ENCODE results near the gene CCDC15. TPM values are rescaled to one million over a fixed set of nuclear protein-coding genes. Genes with fewer than 3 reads are reported as not detected.
A peak's percentile ranks its signal among the peaks of the same experiment; 100 is the strongest.

Gene CCDC15
- total RNA-seq, 2 experiments from 2014 or later, result 5.6 to 9.4 TPM

DNA sequence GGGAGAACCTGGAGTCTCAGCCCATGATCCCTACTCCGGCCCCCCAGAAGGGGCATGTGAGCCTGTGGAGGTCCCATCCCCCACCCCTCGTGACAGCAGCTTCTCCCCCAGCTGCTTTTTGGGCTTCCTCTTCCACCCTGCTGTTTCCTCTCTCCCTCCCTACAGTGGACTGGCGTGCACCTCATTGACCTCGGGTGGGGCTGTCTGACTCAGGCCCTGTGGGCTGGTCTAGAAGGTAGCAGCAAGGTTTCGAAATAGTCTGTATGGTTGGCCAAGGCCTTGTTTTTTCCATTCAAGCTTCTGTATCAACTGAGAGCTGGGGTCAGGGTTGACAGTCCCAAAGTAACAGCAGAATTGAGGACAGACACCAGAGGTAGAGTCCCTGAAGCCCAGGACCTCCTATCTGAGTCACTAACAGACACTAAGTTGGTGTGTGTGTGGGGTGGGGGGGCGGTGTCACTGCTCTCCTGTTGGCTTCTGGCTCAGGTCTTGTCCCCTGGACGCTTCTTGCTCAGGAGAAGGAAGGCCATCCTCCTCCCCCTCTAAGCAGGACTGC is 116.8 kb downstream of the CCDC15 start:
- H3K27ac Mint-ChIP-seq, result peak overlapping the region; percentile 66
- CTCF ChIA-PET, result interaction anchor here (0.8 kb wide), 1 partner anchor 195 kb away, joined by 4 read pairs; no protein-coding TSS in a partner anchor
- peaks cover 12% of the 10 kb centered on the region for H3K27me3 Mint-ChIP-seq
- DNase-seq (peak; percentile 68), ATAC-seq (peak; percentile 87)
- no peaks in the 10 kb centered on the region for H3K36me3 Mint-ChIP-seq
- no peaks in the 10 kb centered on the region for H3K9me3 Mint-ChIP-seq (ENCODE audit: low read depth)
- no peak overlapping the region for H3K4me3 Mint-ChIP-seq
- H3K4me1 Mint-ChIP-seq, result peaks cover 22% of the 10 kb centered on the region

GRCh38 chr11:125071435-125071834 is 117.4 kb downstream of the CCDC15 start:
- Mint-ChIP-seq H3K9me3 (ENCODE audit: low read depth) (no peaks in the 10 kb centered on the region), H3K27ac (peak overlapping the region; percentile 65), H3K27me3 (peaks cover 7% of the 10 kb centered on the region), H3K36me3 (no peaks in the 10 kb centered on the region), H3K4me1 (peaks cover 22% of the 10 kb centered on the region), H3K4me3 (no peak overlapping the region)
- CTCF ChIA-PET, result interaction anchor here (0.8 kb wide), 1 partner anchor 195 kb away, joined by 4 read pairs; no protein-coding TSS in a partner anchor
- DNase-seq (no peak), ATAC-seq (no peak)

- Mint-ChIP-seq H3K36me3 (no peaks in the 10 kb centered on the region), H3K9me3 (ENCODE audit: low read depth) (no peaks in the 10 kb centered on the region), H3K27me3 (peaks cover 7% of the 10 kb centered on the region), H3K4me1 (peaks cover 22% of the 10 kb centered on the region), H3K27ac (no peak overlapping the region), H3K4me3 (no peak overlapping the region)
- CTCF ChIA-PET, result no interaction called here
- ATAC-seq (no peak), DNase-seq (no peak)
These were observed 117.8 kb downstream of the CCDC15 start for GRCh38 chr11:125071846-125072217.

DNA sequence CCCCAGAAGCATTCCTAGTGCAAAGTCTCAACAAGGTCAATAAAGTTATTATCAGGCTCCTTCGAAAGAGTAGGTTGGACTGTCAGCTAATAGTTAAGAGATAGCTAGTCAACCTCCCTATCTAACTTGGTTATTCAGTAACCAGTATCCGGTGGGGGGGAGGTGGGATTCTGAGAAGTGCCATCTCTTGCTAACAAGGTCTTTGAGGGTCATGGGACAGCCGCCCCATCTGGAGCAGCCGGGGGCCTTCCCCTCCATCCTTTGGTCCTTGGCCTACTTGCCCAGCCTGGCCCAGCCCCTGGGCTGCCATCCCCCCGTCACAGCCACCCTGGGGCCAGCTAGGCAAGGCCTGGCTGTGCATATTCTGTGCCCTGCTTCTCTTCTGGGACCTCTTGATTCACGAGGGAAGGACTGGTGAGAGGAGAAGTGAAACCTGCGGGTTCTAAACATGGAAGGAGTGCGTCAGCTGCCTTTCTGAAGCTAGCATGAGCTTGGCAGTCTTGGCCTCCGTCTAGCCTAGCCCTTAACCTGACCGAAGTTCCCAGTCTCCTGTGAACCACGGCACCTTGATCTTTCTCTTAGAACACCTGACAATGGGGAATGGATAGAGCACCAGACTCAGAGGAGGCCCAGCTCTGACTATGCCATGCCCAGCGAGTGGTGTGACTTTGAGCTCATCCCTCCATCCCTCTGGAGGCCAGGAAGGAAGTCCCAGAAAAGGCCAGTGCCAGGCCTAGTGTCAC is 118.4 kb downstream of the CCDC15 start:
- CTCF ChIA-PET, result interaction anchor here (0.6 to 1.7 kb wide), 2 partner anchors 21 to 1826 kb away, joined by 3 read pairs; no protein-coding TSS in a partner anchor
- H3K36me3 Mint-ChIP-seq, result no peaks in the 10 kb centered on the region
- H3K9me3 Mint-ChIP-seq (ENCODE audit: low read depth), result no peaks in the 10 kb centered on the region
- ATAC-seq (no peak), DNase-seq (no peak)
- H3K27ac Mint-ChIP-seq, result no peak overlapping the region
- no peak overlapping the region for H3K4me3 Mint-ChIP-seq
- H3K4me1 Mint-ChIP-seq, result peaks cover 22% of the 10 kb centered on the region
- peaks cover 7% of the 10 kb centered on the region for H3K27me3 Mint-ChIP-seq

DNA sequence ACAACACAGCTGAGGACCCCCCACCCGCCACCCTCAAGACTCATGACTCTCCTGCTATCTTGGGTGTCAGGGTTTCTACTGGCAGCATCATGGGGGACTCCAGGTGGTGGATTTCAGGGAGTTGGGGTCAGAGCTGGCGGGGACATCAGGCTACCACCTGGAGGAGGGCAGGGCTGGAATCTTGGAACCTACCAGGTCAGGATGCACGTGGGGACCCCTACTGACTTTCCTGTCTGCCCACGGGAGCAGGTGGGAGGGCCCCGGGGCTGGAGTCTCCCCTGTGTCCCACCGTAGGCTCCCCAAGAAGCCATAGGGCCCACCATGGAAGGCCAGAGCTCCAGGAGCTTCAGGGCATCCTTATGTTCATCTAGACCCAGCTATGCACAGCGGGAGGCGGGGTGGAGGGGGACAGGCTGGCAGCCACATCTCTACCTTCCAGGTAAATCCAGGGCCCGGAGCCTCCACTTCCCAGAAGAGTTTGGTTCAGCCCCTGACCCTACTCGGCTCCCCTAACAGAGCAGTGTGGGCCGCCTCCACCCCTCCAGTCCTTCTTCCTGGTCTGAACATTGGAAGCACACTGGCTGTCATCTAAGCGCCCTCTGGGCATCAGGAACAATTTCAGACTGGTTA is 119.1 kb downstream of the CCDC15 start:
- Mint-ChIP-seq H3K36me3 (no peaks in the 10 kb centered on the region), H3K9me3 (ENCODE audit: low read depth) (no peaks in the 10 kb centered on the region), H3K27me3 (peaks cover 5% of the 10 kb centered on the region), H3K4me1 (peaks cover 22% of the 10 kb centered on the region), H3K4me3 (no peak overlapping the region), H3K27ac (no peak overlapping the region)
- no peak for ATAC-seq
- no peak for DNase-seq
- CTCF ChIA-PET, result interaction anchor here (0.6 to 1.7 kb wide), 2 partner anchors 22 to 1826 kb away, joined by 3 read pairs; no protein-coding TSS in a partner anchor

DNA sequence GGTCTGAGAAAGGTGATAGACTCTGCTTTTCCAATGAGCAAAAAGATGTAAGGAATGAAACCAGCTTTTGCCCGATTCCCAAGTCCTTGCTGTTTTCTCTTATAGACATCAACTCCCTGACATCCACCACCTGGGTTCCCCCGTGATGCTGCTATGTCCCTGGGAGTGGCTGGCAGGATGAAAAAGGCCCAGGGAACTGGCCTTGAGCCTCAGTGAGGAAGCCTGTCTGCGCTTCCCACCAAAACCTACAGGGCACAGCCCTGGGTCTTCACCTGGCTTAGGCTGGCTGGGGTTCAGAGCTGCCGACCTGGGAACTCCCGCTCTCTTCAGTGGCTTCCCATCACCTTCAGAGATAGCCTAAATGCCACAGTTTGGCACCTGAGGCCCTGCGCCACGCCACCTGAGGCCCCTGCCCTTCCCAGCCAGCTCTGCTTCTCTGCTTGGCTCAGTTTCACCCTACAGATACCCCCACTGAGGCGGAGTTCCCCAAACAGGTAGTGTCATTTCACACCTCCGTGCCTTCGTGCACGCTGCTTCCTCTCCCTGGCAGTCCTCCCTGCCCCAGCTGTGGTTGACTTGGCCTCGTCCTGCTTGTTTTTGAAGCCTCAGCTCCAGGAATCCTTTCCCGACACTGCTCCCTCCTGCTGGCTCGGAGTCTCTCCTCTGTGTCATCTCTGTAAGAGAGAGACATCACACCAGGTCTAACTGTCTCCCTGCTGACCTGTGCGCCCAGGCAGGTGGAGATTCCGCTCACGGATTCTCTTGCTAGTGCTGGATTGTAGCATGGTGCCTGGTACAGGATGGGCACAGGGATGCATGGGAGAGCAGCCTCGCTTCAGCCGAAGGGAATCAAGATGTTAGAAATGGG is 119.8 kb downstream of the CCDC15 start:
- Mint-ChIP-seq H3K4me1 (peaks cover 22% of the 10 kb centered on the region), H3K36me3 (no peaks in the 10 kb centered on the region), H3K27ac (no peak overlapping the region), H3K4me3 (no peak overlapping the region), H3K27me3 (no peaks in the 10 kb centered on the region), H3K9me3 (ENCODE audit: low read depth) (no peaks in the 10 kb centered on the region)
- ATAC-seq, result no peak
- CTCF ChIA-PET, result interaction anchor here (1.7 kb wide), 1 partner anchor 23 kb away, joined by 3 read pairs; no protein-coding TSS in a partner anchor
- DNase-seq, result no peak

- no peak overlapping the region for H3K27ac Mint-ChIP-seq
- H3K9me3 Mint-ChIP-seq (ENCODE audit: low read depth), result no peaks in the 10 kb centered on the region
- peaks cover 22% of the 10 kb centered on the region for H3K4me1 Mint-ChIP-seq
- no peak overlapping the region for H3K4me3 Mint-ChIP-seq
- ATAC-seq (no peak), DNase-seq (no peak)
- H3K27me3 Mint-ChIP-seq, result no peaks in the 10 kb centered on the region
- CTCF ChIA-PET, result no interaction called here
- H3K36me3 Mint-ChIP-seq, result no peaks in the 10 kb centered on the region
These were observed 120.7 kb downstream of the CCDC15 start for GRCh38 chr11:125074511-125075241.

DNA sequence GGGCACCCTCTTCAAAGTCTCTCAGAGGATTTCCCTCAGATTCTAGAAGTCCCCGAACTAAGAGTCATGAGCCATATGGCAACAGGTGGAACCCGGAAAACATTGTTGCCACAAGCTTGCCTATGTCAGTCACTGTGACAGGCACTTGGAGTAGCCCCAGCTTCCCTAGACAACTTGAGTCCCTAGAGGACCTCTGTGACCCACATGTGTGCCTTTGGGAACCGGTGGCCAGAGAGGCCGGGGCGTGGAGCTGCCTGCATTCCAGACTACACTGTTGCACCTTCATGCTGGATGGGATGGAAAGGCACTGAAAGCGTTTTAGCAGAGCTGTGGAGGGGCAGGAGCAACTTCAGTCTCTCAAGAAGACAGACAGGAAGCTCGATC is 121.2 kb downstream of the CCDC15 start:
- no peaks in the 10 kb centered on the region for H3K9me3 Mint-ChIP-seq (ENCODE audit: low read depth)
- no peak overlapping the region for H3K4me3 Mint-ChIP-seq
- no peak overlapping the region for H3K27ac Mint-ChIP-seq
- H3K4me1 Mint-ChIP-seq, result peaks cover 17% of the 10 kb centered on the region
- CTCF ChIA-PET, result no interaction called here
- DNase-seq (no peak), ATAC-seq (no peak)
- H3K36me3 Mint-ChIP-seq, result no peaks in the 10 kb centered on the region
- H3K27me3 Mint-ChIP-seq, result no peaks in the 10 kb centered on the region

DNA sequence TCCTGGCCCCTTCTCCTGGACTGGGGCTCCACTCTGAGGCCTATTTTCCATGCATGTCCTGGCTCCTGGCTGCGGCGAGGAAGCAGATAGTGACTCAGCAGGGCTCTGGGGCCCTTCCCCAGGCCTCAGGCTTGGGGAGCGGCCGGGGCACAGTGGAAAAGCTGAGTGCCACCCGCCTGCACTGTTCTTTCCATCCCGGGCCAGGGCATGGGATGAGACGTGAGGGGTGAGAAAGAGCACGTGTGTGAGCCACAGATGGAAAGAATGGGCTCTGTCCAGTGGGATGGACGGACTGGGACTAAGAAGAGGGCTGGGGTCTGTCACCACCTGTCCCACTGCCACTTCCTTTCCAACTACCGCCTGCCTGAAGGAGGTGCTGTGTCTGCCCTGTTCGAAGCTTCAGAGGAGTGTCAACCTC is 121.9 kb downstream of the CCDC15 start:
- Mint-ChIP-seq H3K27me3 (no peaks in the 10 kb centered on the region), H3K27ac (no peak overlapping the region), H3K4me1 (peaks cover 10% of the 10 kb centered on the region), H3K9me3 (ENCODE audit: low read depth) (no peaks in the 10 kb centered on the region), H3K36me3 (no peaks in the 10 kb centered on the region), H3K4me3 (no peak overlapping the region)
- CTCF ChIA-PET, result no interaction called here
- no peak for DNase-seq
- ATAC-seq, result no peak

- H3K4me1 Mint-ChIP-seq, result peaks cover 5% of the 10 kb centered on the region
- ATAC-seq, result no peak
- no peak overlapping the region for H3K27ac Mint-ChIP-seq
- CTCF ChIA-PET, result no interaction called here
- H3K27me3 Mint-ChIP-seq, result no peaks in the 10 kb centered on the region
- no peaks in the 10 kb centered on the region for H3K9me3 Mint-ChIP-seq (ENCODE audit: low read depth)
- no peak for DNase-seq
- no peaks in the 10 kb centered on the region for H3K36me3 Mint-ChIP-seq
- H3K4me3 Mint-ChIP-seq, result no peak overlapping the region
These were observed 122.5 kb downstream of the CCDC15 start for GRCh38 chr11:125076378-125076945.

GRCh38 chr11:125078016-125078415 is 124.0 kb downstream of the CCDC15 start:
- Mint-ChIP-seq H3K36me3 (no peaks in the 10 kb centered on the region), H3K27ac (no peak overlapping the region), H3K4me3 (no peak overlapping the region), H3K27me3 (no peaks in the 10 kb centered on the region), H3K9me3 (ENCODE audit: low read depth) (no peaks in the 10 kb centered on the region), H3K4me1 (peaks cover 2% of the 10 kb centered on the region)
- CTCF ChIA-PET, result interaction anchor here (1.0 to 1.5 kb wide), 2 partner anchors 13 to 64 kb away, joined by 3 to 4 read pairs; no protein-coding TSS in a partner anchor
- ATAC-seq (no peak), DNase-seq (no peak)

DNA sequence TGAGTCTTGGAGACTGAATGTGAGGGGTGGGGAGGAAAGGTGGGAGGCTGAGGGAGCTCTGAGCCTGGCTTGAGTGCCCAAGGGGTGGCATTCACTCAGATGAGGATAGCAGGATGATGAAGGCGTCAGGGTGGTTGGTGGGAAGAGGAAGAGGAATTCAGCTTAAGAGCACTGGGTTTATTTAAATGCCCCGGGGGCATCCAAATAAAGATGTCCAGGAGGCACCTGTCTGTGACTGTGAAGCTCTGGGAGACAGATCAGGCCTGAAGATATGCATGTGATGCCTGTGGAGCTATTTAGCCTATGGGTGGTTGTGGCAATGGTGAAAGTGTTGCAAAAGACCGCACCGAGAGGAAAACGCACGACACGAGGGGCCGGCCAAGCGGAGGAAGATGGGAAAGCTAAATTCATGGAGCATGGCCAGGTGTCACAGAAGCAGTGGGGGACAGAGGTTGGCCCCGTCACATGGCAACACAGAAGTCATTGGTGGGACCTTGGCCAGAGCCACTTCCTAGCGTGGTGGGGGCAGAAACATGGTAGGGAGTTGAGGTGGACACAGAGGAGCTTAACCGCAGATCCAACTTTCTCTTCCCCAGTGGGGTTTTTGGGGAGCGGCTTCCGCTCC is 124.6 kb downstream of the CCDC15 start:
- ATAC-seq, result no peak
- no peaks in the 10 kb centered on the region for H3K9me3 Mint-ChIP-seq (ENCODE audit: low read depth)
- H3K4me3 Mint-ChIP-seq, result no peak overlapping the region
- no peak for DNase-seq
- peaks cover 2% of the 10 kb centered on the region for H3K4me1 Mint-ChIP-seq
- CTCF ChIA-PET, result interaction anchor here (1.0 to 1.5 kb wide), 3 partner anchors 12 to 267 kb away, joined by 3 to 4 read pairs (median 3); no protein-coding TSS in a partner anchor
- H3K27me3 Mint-ChIP-seq, result no peaks in the 10 kb centered on the region
- no peaks in the 10 kb centered on the region for H3K36me3 Mint-ChIP-seq
- H3K27ac Mint-ChIP-seq, result no peak overlapping the region

Measured in activated CD8-positive, alpha-beta memory T cell treated with anti-CD3 and anti-CD28 coated beads, Interleukin-2, amount 10 ng/mL, durations not matched to agents 7 days and 5 days (primary cell).